HepG2 (cell line): ENCODE results near the gene UNC119B.

ENCODE experiments used
- ATF2 ChIP-seq: sonication (generic); formaldehyde crosslinking; IDR thresholded peaks from 2 replicates; pipeline ENCODE4 v1.4.0; 2020; ENCODE audit warnings: missing genetic modification reagents
- CC2D1A ChIP-seq: sonication (generic); formaldehyde crosslinking; IDR thresholded peaks from 2 replicates; pipeline ENCODE4 v1.8.1; 2023; ENCODE audit warnings: mild to moderate bottlenecking, missing genetic modification reagents
- CTCF ChIP-seq: sonication (generic); formaldehyde crosslinking; IDR thresholded peaks from 2 replicates; pipeline ENCODE4 v1.5.0; 2020; ENCODE audit warnings: mild to moderate bottlenecking, missing genetic modification reagents, moderate library complexity
- NAIF1 ChIP-seq: sonication (generic); formaldehyde crosslinking; IDR thresholded peaks from 2 replicates; pipeline ENCODE4 v1.5.0; 2020; ENCODE audit warnings: mild to moderate bottlenecking, missing genetic modification reagents, borderline replicate concordance
- SETDB1 ChIP-seq: sonication (generic); formaldehyde crosslinking; IDR thresholded peaks from 2 replicates; pipeline ENCODE4 v1.5.1; 2020; ENCODE audit warnings: missing genetic modification reagents, mild to moderate bottlenecking, borderline replicate concordance
- SNAPC5 ChIP-seq: sonication (generic); formaldehyde crosslinking; IDR thresholded peaks from 2 replicates; pipeline ENCODE4 v1.8.1; 2023; ENCODE audit warnings: mild to moderate bottlenecking, missing genetic modification reagents, borderline replicate concordance
- ZBTB7A ChIP-seq: sonication (generic); formaldehyde crosslinking; IDR thresholded peaks from 2 replicates; pipeline ENCODE4 v1.8.0; 2022; ENCODE audit warnings: mild to moderate bottlenecking, missing genetic modification reagents
- ZNF280D ChIP-seq: sonication (generic); formaldehyde crosslinking; IDR thresholded peaks from 2 replicates; pipeline ENCODE4 v1.5.1; 2020; ENCODE audit warnings: mild to moderate bottlenecking, missing genetic modification reagents
- TF ChIP-seq, protein P1 (sequence below): IDR thresholded peaks from 2 replicates; pipeline ENCODE4 v1.6.1; 2016; ENCODE audit warnings: missing genetic modification reagents, missing compliant biosample characterization

DNA sequence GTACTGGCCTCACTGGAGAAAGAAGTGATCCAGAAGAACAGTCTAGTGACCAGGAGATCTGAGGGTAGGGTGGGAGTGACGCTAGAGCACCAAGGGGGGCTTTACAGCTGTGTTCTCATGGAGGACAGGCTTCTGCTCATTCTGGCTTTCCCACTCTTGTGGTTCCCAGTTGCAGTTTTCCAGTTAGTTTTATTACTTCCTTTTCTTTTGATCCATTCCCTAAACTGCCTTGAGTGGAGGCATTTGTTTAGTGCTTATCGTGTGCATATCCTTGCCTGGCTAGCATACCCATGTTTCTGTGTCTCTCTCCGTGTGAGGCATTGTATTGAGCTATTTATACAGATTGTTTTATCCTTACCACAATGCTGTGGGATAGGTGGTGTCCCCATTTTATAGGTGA is 19.3 kb upstream of the UNC119B start:
- no peak for TF ChIP-seq ZNF280D
- TF ChIP-seq CTCF (CRISPR knock-in tag), result no peak
- TF ChIP-seq SNAPC5 (CRISPR knock-in tag), result no peak
- no peak for TF ChIP-seq SETDB1 (CRISPR knock-in tag)
- TF ChIP-seq ZBTB7A (CRISPR knock-in tag), result no peak
- TF ChIP-seq CC2D1A, result no peak
- TF ChIP-seq NAIF1 (CRISPR knock-in tag), result no peak
- no peak for TF ChIP-seq ATF2 (CRISPR knock-in tag)
- TF ChIP-seq, protein P1, sequence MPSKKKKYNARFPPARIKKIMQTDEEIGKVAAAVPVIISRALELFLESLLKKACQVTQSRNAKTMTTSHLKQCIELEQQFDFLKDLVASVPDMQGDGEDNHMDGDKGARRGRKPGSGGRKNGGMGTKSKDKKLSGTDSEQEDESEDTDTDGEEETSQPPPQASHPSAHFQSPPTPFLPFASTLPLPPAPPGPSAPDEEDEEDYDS, result no peak
